HEK293 (cell line): Measurements from ENCODE around the gene SNTG2.

Experiments
- CTCF ChIA-PET: fragments of 350-600 bp; formaldehyde crosslinking; extraction: SDS; loops from one replicate; lab custom pipeline; 2021; ENCODE audit warnings: antibody characterized with exemption; lab: Yijun Ruan, JAX
- POLR2A ChIA-PET: fragments of 300-600 bp; formaldehyde crosslinking; extraction: SDS; loops from one replicate; lab custom pipeline; 2020; ENCODE audit warnings: antibody characterized with exemption, inconsistent platforms; lab: Yijun Ruan, JAX
- H3K27ac ChIP-seq: fragments of 200-500 bp; sonication (Bioruptor generic); 2 replicates; pipeline ENCODE4 v1.5.1; 2014; ENCODE audit warnings: low read depth, low read length, control low read depth, inconsistent platforms; ENCODE audit errors: extremely low read depth
- H3K36me3 ChIP-seq, 2 experiments: fragments of 200-500 bp in 1 of 2; sonication (Bioruptor generic) in 1 of 2; 1 replicate in 1 of 2; 2 replicates in 1 of 2; pipeline ENCODE4 v1.5.1; 2014 to 2017; ENCODE audit warnings: inconsistent platforms in 2 of 2, low read length in 2 of 2; ENCODE audit not compliant: control insufficient read depth in 2 of 2, insufficient read depth in 1 of 2
- H3K4me1 ChIP-seq: fragments of 200-500 bp; sonication (Bioruptor generic); 2 replicates; pipeline ENCODE4 v1.5.1; 2014; ENCODE audit warnings: mild to moderate bottlenecking, low read length, inconsistent platforms; ENCODE audit not compliant: control insufficient read depth, insufficient read depth
- H3K4me3 ChIP-seq: 2 replicates; pipeline ENCODE4 v1.5.1; 2011; ENCODE audit warnings: low read depth, mild to moderate bottlenecking, control low read depth, low read length, moderate library complexity
- H3K9me3 ChIP-seq: fragments of 200-500 bp; sonication (Bioruptor generic); 2 replicates; pipeline ENCODE4 v1.5.1; 2014; ENCODE audit warnings: low read depth, low read length, inconsistent platforms; ENCODE audit not compliant: control insufficient read depth, insufficient read depth
- BCL6B ChIP-seq: fragments of 450-650 bp; formaldehyde crosslinking; IDR thresholded peaks from 2 replicates; pipeline ENCODE4 v1.5.1; 2017; ENCODE audit warnings: missing biosample characterization, missing genetic modification characterization
- GLI2 ChIP-seq: fragments of 450-650 bp; formaldehyde crosslinking; IDR thresholded peaks from 2 replicates; pipeline ENCODE4; 2017; ENCODE audit warnings: missing biosample characterization, missing genetic modification characterization, low read depth, borderline replicate concordance
- GLIS1 ChIP-seq: fragments of 450-650 bp; formaldehyde crosslinking; IDR thresholded peaks from 2 replicates; pipeline ENCODE4 v1.5.1; 2016; ENCODE audit warnings: missing biosample characterization, missing genetic modification characterization
- HOXD13 ChIP-seq: sonication (generic); formaldehyde crosslinking; IDR thresholded peaks from 2 replicates; pipeline ENCODE4 v1.8.0; 2022; ENCODE audit warnings: missing genetic modification reagents, borderline replicate concordance
- KLF9 ChIP-seq: fragments of 450-650 bp; formaldehyde crosslinking; IDR thresholded peaks from 2 replicates; pipeline ENCODE4 v1.5.1; 2016; ENCODE audit warnings: missing biosample characterization, missing genetic modification characterization, low read depth
- SCRT1 ChIP-seq: fragments of 450-650 bp; formaldehyde crosslinking; IDR thresholded peaks from 2 replicates; pipeline ENCODE4 v1.5.1; 2016; ENCODE audit warnings: missing biosample characterization, missing genetic modification characterization, borderline replicate concordance
- YY1 ChIP-seq: fragments of 450-650 bp; formaldehyde crosslinking; IDR thresholded peaks from 2 replicates; pipeline ENCODE4 v1.5.1; 2018; ENCODE audit warnings: missing biosample characterization, missing genetic modification characterization
- ZFHX2 ChIP-seq: fragments of 450-650 bp; formaldehyde crosslinking; conservative IDR thresholded peaks from 2 replicates; pipeline ENCODE4 v1.5.1; 2016; ENCODE audit warnings: missing biosample characterization, missing genetic modification characterization
- ZNF133 ChIP-seq: fragments of 450-650 bp; formaldehyde crosslinking; IDR thresholded peaks from 2 replicates; pipeline ENCODE4 v1.5.1; 2016; ENCODE audit warnings: missing biosample characterization, missing genetic modification characterization
- ZNF302 ChIP-seq: fragments of 450-650 bp; formaldehyde crosslinking; IDR thresholded peaks from 2 replicates; pipeline ENCODE4 v1.5.1; 2016; ENCODE audit warnings: missing biosample characterization, missing genetic modification characterization, low read depth
- ZNF521 ChIP-seq: fragments of 450-650 bp; formaldehyde crosslinking; IDR thresholded peaks from 2 replicates; pipeline ENCODE4 v1.5.1; 2017; ENCODE audit warnings: missing biosample characterization, mild to moderate bottlenecking, missing genetic modification characterization
- ZNF561 ChIP-seq: fragments of 450-650 bp; IDR thresholded peaks from 2 replicates; pipeline ENCODE4 v1.5.1; 2018; ENCODE audit warnings: missing biosample characterization, missing genetic modification characterization, borderline replicate concordance
- ZNF571 ChIP-seq: fragments of 450-650 bp; formaldehyde crosslinking; IDR thresholded peaks from 2 replicates; pipeline ENCODE4 v1.5.0; 2017; ENCODE audit warnings: missing biosample characterization, missing genetic modification characterization
- ZNF610 ChIP-seq: fragments of 450-650 bp; formaldehyde crosslinking; IDR thresholded peaks from 2 replicates; pipeline ENCODE4 v1.5.1; 2016; ENCODE audit warnings: missing biosample characterization, missing genetic modification characterization, borderline replicate concordance
- ZNF660 ChIP-seq: fragments of 450-650 bp; IDR thresholded peaks from 2 replicates; pipeline ENCODE4 v1.5.1; 2018; ENCODE audit warnings: missing biosample characterization, mild to moderate bottlenecking, missing genetic modification characterization
- ZNF692 ChIP-seq: fragments of 450-650 bp; formaldehyde crosslinking; IDR thresholded peaks from 2 replicates; pipeline ENCODE4 v1.5.1; 2016; ENCODE audit warnings: missing biosample characterization, missing genetic modification characterization
- ZNF704 ChIP-seq: fragments of 450-650 bp; formaldehyde crosslinking; IDR thresholded peaks from 2 replicates; pipeline ENCODE4 v1.5.1; 2016; ENCODE audit warnings: missing biosample characterization, missing genetic modification characterization
- ZNF707 ChIP-seq: fragments of 450-650 bp; formaldehyde crosslinking; IDR thresholded peaks from 2 replicates; pipeline ENCODE4 v1.5.1; 2016; ENCODE audit warnings: missing biosample characterization, missing genetic modification characterization

Gene SNTG2

GRCh38 chr2:1278861-1279260 lies 328.2 kb downstream of the SNTG2 start (continued):
- no peak for TF ChIP-seq YY1 (tag by site-specific recombination)
- no peak for TF ChIP-seq ZNF707

- no peak overlapping the region for H3K4me3 ChIP-seq
- TF ChIP-seq BCL6B (tag by site-specific recombination): no peak
- no peak for TF ChIP-seq ZNF704 (tag by site-specific recombination)
- TF ChIP-seq ZNF521 (tag by site-specific recombination): no peak
- TF ChIP-seq SCRT1 (tag by site-specific recombination): no peak
- peak; percentile 22; the same call in 1 of the 2 replicates for TF ChIP-seq ZFHX2
- CTCF ChIA-PET: interaction anchor here (0.8 kb wide), 1 partner anchor 268 kb away, joined by 3 read pairs; no protein-coding TSS in a partner anchor
- no peaks in the 10 kb centered on the region for H3K4me1 ChIP-seq
- H3K36me3 ChIP-seq: no peaks in the 10 kb centered on the region
- H3K27ac ChIP-seq: no peak overlapping the region
- no peaks in the 10 kb centered on the region for H3K9me3 ChIP-seq
- POLR2A ChIA-PET: no interaction called here
Observed at GRCh38 chr2:1282552-1282951, 331.9 kb downstream of the SNTG2 start.

- H3K27ac ChIP-seq: no peak overlapping the region
- H3K36me3 ChIP-seq: no peaks in the 10 kb centered on the region
- TF ChIP-seq KLF9: no peak
- TF ChIP-seq SCRT1 (tag by site-specific recombination): no peak
- no peak for TF ChIP-seq BCL6B (tag by site-specific recombination)
- TF ChIP-seq ZNF561 (tag by site-specific recombination): no peak
- no peak for TF ChIP-seq ZNF571 (tag by site-specific recombination)
- no peak for TF ChIP-seq ZNF133 (tag by site-specific recombination)
- no peak for TF ChIP-seq ZNF610 (tag by site-specific recombination)
- no peak for TF ChIP-seq ZNF660 (tag by site-specific recombination)
- TF ChIP-seq ZNF692 (tag by site-specific recombination): no peak
- TF ChIP-seq GLI2: no peak
- no peak for TF ChIP-seq HOXD13 (CRISPR knock-in tag)
- no peak for TF ChIP-seq GLIS1 (tag by site-specific recombination)
- TF ChIP-seq ZNF302 (tag by site-specific recombination): no peak
- no peak overlapping the region for H3K4me3 ChIP-seq
- POLR2A ChIA-PET: no interaction called here
- no peaks in the 10 kb centered on the region for H3K9me3 ChIP-seq
- no peaks in the 10 kb centered on the region for H3K4me1 ChIP-seq
- CTCF ChIA-PET: no interaction called here
Observed at GRCh38 chr2:1283020-1283801, 332.6 kb downstream of the SNTG2 start.
